Hepatocyte (in vitro differentiated cells): Measurements from ENCODE around the gene PPP2R1B. TPM values are rescaled to one million over a fixed set of nuclear protein-coding genes. Genes with fewer than 3 reads are reported as not detected.

Source experiments
- DNase-seq: peaks from one replicate; pipeline ENCODE4 v3.0.0-alpha.2; 2016; ENCODE audit warnings: low spot score
- H2AFZ ChIP-seq: fragments of 200-600 bp; sonication (generic); 2 replicates; pipeline ENCODE4 v1.6.0; 2016; ENCODE audit warnings: antibody characterized with exemption, mild to moderate bottlenecking
- H3K27ac ChIP-seq: fragments of 200-600 bp; sonication (generic); 2 replicates; pipeline ENCODE4 v1.5.1; 2016; ENCODE audit warnings: mild to moderate bottlenecking
- H3K27me3 ChIP-seq: fragments of 200-600 bp; sonication (generic); 2 replicates; pipeline ENCODE4 v1.6.1; 2016
- H3K36me3 ChIP-seq: fragments of 200-600 bp; sonication (generic); replicated peaks from 2 replicates; pipeline ENCODE4 v1.5.1; 2016; ENCODE audit warnings: low read depth; ENCODE audit not compliant: insufficient read depth
- H3K4me1 ChIP-seq: fragments of 200-600 bp; sonication (generic); 2 replicates; pipeline ENCODE4 v1.5.1; 2016; ENCODE audit warnings: mild to moderate bottlenecking, moderate library complexity; ENCODE audit not compliant: insufficient read depth
- H3K4me2 ChIP-seq: fragments of 200-600 bp; sonication (generic); 2 replicates; pipeline ENCODE4 v1.6.0; 2016
- H3K4me3 ChIP-seq: fragments of 200-600 bp; sonication (generic); 2 replicates; pipeline ENCODE4 v1.5.1; 2016; ENCODE audit warnings: mild to moderate bottlenecking
- H3K79me2 ChIP-seq: fragments of 200-600 bp; sonication (generic); 2 replicates; pipeline ENCODE4 v1.6.0; 2017; ENCODE audit warnings: mild to moderate bottlenecking
- H3K9me2 ChIP-seq: fragments of 200-600 bp; sonication (generic); replicated peaks from 2 replicates; pipeline ENCODE4 v1.6.0; 2017; ENCODE audit warnings: mild to moderate bottlenecking; ENCODE audit not compliant: insufficient read depth
- H3K9me3 ChIP-seq: fragments of 200-600 bp; sonication (generic); 2 replicates; pipeline ENCODE4 v1.5.1; 2016; ENCODE audit warnings: low read depth, mild to moderate bottlenecking
- H4K20me1 ChIP-seq: fragments of 200-600 bp; sonication (generic); 2 replicates; pipeline ENCODE4 v1.6.0; 2016; ENCODE audit warnings: mild to moderate bottlenecking; ENCODE audit not compliant: insufficient read depth, poor library complexity, severe bottlenecking
- EZH2 ChIP-seq: fragments of 200-600 bp; sonication (generic); IDR thresholded peaks from 2 replicates; pipeline ENCODE4 v1.6.1; 2016; ENCODE audit warnings: antibody characterized with exemption, mild to moderate bottlenecking, borderline replicate concordance
- EZH2phosphoT487 ChIP-seq: fragments of 200-600 bp; sonication (generic); IDR thresholded peaks from one replicate; pipeline ENCODE4 v1.6.1; 2018; ENCODE audit warnings: antibody characterized with exemption, mild to moderate bottlenecking, low read depth, moderate library complexity; ENCODE audit not compliant: unreplicated experiment, severe bottlenecking
- WGBS: methylation state at CpG from one replicate; pipeline ENCODE4 v1.1.6; 2016; ENCODE audit warnings: low lambda C conversion rate; ENCODE audit errors: missing lambda C conversion rate; 5-methylcytosine and 5-hydroxymethylcytosine counted together
- polyA plus RNA-seq: library from polyadenylated mRNA; unstranded; fragments of >200 nt; fragmentation: Nextera tagmentation; extraction: Ambion mirVana; gene quantifications from 2 replicates; pipeline ENCODE4 v1.2.1, GENCODE V29; 2016
- total RNA-seq: library from RNA; depleted of rRNA; stranded (reverse); fragments of >200 nt; gene quantifications from 2 replicates; pipeline ENCODE4 v1.2.3, GENCODE V29; 2014
- TF ChIP-seq, protein P1 (sequence below): fragments of 200-600 bp; sonication (generic); IDR thresholded peaks from 2 replicates; pipeline ENCODE4 v1.5.1; 2016; ENCODE audit warnings: antibody characterized with exemption, mild to moderate bottlenecking; ENCODE audit not compliant: poor library complexity

The PPP2R1B gene
- total and polyA plus RNA-seq, 2 experiments from 2014 or later = 25.3 to 41.0 TPM

DNA sequence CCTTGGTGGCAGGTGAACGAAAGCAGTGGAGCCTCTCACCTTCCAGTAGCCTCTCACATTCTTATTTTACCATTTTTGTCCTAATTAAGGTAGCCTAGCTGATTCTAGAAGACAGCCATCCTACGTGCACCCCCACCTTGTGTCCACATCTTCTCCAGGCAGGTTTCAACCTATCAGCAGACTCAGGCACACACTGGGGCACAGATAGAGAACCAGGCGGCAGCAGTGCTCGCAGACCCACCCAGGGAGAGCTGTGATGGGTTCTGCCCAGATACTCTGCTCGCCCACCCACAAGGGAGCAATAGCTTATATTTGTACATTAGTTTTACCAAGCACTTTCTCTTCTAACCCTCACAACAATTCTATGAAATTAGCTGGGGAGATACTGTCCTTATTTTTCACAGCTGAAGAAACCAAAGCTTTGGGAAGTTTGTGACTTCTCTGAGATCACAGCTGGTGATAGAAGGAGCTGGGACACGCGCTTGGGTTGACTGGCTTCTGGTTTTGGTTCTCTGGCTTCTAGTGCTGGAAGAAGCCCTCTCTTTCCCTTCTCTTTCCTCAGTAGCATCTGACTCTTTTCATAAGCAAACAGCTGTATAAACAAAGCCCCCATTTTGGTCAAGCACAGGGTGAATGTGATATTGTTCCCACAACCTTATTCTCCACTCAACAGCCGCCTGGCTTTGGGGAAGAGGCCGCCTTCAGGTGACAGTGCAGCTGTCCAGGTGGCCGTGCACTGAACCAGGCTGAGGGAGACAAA, 36.9 kb downstream of the PPP2R1B start:
- TF ChIP-seq EZH2 (no peak), EZH2phosphoT487 (no peak)
- TF ChIP-seq, protein P1, sequence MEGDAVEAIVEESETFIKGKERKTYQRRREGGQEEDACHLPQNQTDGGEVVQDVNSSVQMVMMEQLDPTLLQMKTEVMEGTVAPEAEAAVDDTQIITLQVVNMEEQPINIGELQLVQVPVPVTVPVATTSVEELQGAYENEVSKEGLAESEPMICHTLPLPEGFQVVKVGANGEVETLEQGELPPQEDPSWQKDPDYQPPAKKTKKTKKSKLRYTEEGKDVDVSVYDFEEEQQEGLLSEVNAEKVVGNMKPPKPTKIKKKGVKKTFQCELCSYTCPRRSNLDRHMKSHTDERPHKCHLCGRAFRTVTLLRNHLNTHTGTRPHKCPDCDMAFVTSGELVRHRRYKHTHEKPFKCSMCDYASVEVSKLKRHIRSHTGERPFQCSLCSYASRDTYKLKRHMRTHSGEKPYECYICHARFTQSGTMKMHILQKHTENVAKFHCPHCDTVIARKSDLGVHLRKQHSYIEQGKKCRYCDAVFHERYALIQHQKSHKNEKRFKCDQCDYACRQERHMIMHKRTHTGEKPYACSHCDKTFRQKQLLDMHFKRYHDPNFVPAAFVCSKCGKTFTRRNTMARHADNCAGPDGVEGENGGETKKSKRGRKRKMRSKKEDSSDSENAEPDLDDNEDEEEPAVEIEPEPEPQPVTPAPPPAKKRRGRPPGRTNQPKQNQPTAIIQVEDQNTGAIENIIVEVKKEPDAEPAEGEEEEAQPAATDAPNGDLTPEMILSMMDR = no peak
- Histone ChIP-seq H3K4me3 (no peak overlapping the region), H4K20me1 (no peaks in the 10 kb centered on the region), H3K79me2 (no peaks in the 10 kb centered on the region), H3K9me3 (no peaks in the 10 kb centered on the region), H3K4me2 (no peak overlapping the region), H2AFZ (no peak overlapping the region), H3K36me3 (no peaks in the 10 kb centered on the region), H3K9me2 (no peaks in the 10 kb centered on the region), H3K4me1 (peaks cover 25% of the 10 kb centered on the region), H3K27ac (peak overlapping the region; percentile 18), H3K27me3 (no peaks in the 10 kb centered on the region)
- 81% methylated on average over 10 of the region's 10 CpGs for WGBS
- no peak for DNase-seq

DNA sequence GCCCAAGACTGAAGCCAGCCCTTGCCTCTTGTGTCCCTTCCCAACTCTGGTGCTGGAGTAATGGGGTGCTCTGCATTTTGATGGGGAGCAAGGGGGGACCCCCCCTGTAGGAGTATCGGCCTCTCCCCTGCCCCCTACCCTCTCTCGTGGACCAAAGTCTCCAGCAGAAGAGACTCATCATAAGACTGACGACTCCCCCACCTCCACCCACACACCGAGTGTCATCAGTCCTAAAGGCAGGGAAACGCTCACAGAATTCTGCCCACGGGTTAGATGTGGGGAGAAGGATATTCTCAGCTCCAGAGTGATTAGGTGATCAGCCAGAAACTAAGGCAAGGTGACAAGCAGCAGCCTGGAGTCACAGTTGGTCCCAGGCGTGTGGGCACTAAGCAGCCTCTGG, 38.8 kb downstream of the PPP2R1B start:
- H2AFZ ChIP-seq = no peak overlapping the region
- peaks cover 14% of the 10 kb centered on the region for H3K4me1 ChIP-seq
- H3K79me2 ChIP-seq = no peaks in the 10 kb centered on the region
- no peaks in the 10 kb centered on the region for H4K20me1 ChIP-seq
- no peaks in the 10 kb centered on the region for H3K27me3 ChIP-seq
- H3K9me2 ChIP-seq = no peaks in the 10 kb centered on the region
- no peak overlapping the region for H3K4me3 ChIP-seq
- H3K36me3 ChIP-seq = no peaks in the 10 kb centered on the region
- no peak for DNase-seq
- H3K27ac ChIP-seq = no peak overlapping the region
- TF ChIP-seq EZH2 (no peak), EZH2phosphoT487 (no peak)
- WGBS = 87% methylated on average over 7 of the region's 7 CpGs
- no peaks in the 10 kb centered on the region for H3K9me3 ChIP-seq
- H3K4me2 ChIP-seq = no peak overlapping the region

DNA sequence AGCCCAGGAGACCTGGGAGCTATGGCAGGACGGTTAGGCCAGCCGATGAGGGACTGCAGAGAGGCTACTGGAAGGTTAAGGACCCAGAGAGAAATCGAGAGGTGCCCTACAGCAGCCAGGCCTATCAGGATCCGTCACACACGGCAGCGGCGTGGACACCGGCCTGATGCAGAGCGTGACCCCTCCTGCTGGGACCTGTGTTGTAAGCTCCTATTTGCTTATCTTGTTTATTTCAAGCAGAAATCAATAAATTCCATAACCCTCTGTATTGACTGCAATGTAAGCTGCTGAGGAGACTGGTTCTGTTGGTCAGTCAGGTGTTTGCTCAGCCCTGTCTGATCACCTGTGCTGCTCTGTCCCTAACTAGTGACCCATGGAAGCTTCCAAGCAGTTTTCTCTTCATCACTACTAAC, 39.9 kb downstream of the PPP2R1B start:
- Histone ChIP-seq H3K4me1 (peaks cover 19% of the 10 kb centered on the region), H3K9me3 (no peaks in the 10 kb centered on the region), H3K9me2 (no peaks in the 10 kb centered on the region), H3K36me3 (no peaks in the 10 kb centered on the region), H3K4me2 (no peak overlapping the region), H3K79me2 (no peaks in the 10 kb centered on the region), H3K27me3 (no peaks in the 10 kb centered on the region), H3K4me3 (no peak overlapping the region), H3K27ac (no peak overlapping the region), H4K20me1 (no peaks in the 10 kb centered on the region), H2AFZ (no peak overlapping the region)
- WGBS = 92% methylated on average over 9 of the region's 9 CpGs
- no peak for TF ChIP-seq EZH2
- DNase-seq = no peak

DNA sequence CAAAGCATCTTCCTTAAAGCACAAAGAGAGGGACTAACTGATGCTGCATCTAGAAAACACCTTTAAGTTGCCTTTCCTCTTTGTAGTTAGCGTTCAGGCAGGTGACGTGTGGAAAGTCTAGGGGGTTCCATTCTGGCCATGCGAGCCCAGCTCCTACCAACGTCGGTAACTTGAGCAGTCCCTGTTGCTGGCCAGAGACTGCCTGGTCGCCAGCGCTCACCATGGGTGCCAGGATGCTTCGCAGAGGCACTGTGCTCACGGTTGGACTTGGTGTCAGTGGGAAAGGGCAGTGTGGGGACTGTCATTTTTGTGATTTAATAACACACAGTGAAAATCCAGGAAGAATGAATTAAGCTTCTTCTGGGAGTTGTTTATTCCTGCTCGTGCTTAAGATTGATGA, 40.6 kb downstream of the PPP2R1B start:
- Histone ChIP-seq H3K79me2 (no peaks in the 10 kb centered on the region), H2AFZ (no peak overlapping the region), H3K9me2 (no peaks in the 10 kb centered on the region), H3K36me3 (no peaks in the 10 kb centered on the region), H3K4me1 (peaks cover 19% of the 10 kb centered on the region), H3K4me3 (no peak overlapping the region), H4K20me1 (no peaks in the 10 kb centered on the region), H3K27me3 (no peaks in the 10 kb centered on the region), H3K4me2 (no peak overlapping the region), H3K9me3 (no peaks in the 10 kb centered on the region), H3K27ac (no peak overlapping the region)
- no peak for DNase-seq
- TF ChIP-seq EZH2phosphoT487 = no peak
- no peak for TF ChIP-seq EZH2
- TF ChIP-seq, protein P1 = no peak
- WGBS = 92% methylated on average over 10 of the region's 10 CpGs
